PC-9 (cell line): ENCODE data around the gene TLN1. TPM values are rescaled to one million over a fixed set of nuclear protein-coding genes. Genes with fewer than 3 reads are reported as not detected.
A peak's percentile ranks its signal among the peaks of the same experiment; 100 is the strongest.

ENCODE experiments used
- BruUV-seq: library from RNA; stranded (reverse); fragments of 400-500 nt; replicated peaks from 2 replicates; lab custom pipeline; 2021; lab: Mats Ljungman, UMichigan
- CTCF ChIA-PET: fragments of 300-600 bp; sonication (Branson Sonifier 250); formaldehyde crosslinking; loops from one replicate; lab custom pipeline; 2022; ENCODE audit warnings: antibody characterized with exemption; lab: Charles Lee
- POLR2A ChIA-PET: fragments of 300-600 bp; sonication (Branson Sonifier 250); formaldehyde crosslinking; loops from one replicate; lab custom pipeline; 2022; ENCODE audit warnings: antibody characterized with exemption; ENCODE audit not compliant: unreplicated experiment; lab: Charles Lee
- DNase-seq, 2 experiments: peaks; one replicate each; pipeline versions ENCODE4 v3.0.0 to v3.0.0-alpha.2; 2015 to 2022; ENCODE audit warnings: mixed read lengths in 1 of 2
- H2AFZ ChIP-seq: fragments of 200-600 bp; sonication (generic); 2 replicates; pipeline ENCODE4 v1.8.1; 2017; ENCODE audit warnings: antibody characterized with exemption
- H3F3A ChIP-seq: fragments of 200-600 bp; sonication (generic); 2 replicates; pipeline ENCODE4 v1.8.1; 2017; ENCODE audit warnings: antibody characterized with exemption, mild to moderate bottlenecking, low read depth; ENCODE audit not compliant: insufficient read depth
- H3K27ac ChIP-seq: fragments of 200-600 bp; sonication (generic); 2 replicates; pipeline ENCODE4 v1.6.1; 2016; ENCODE audit warnings: mixed run types
- H3K27me3 ChIP-seq: fragments of 200-600 bp; sonication (generic); 2 replicates; pipeline ENCODE4 v1.6.1; 2016; ENCODE audit warnings: low read depth, mixed run types; ENCODE audit not compliant: insufficient read depth
- H3K36me3 ChIP-seq: fragments of 200-600 bp; sonication (generic); 2 replicates; pipeline ENCODE4 v1.6.1; 2016; ENCODE audit warnings: low read depth, mixed run types
- H3K4me1 ChIP-seq: fragments of 200-600 bp; sonication (generic); replicated peaks from 2 replicates; pipeline ENCODE4 v1.6.1; 2016; ENCODE audit warnings: mixed run types; ENCODE audit not compliant: insufficient read depth
- H3K4me2 ChIP-seq: fragments of 200-600 bp; sonication (generic); 2 replicates; pipeline ENCODE4 v1.6.1; 2017; ENCODE audit warnings: mixed run types
- H3K4me3 ChIP-seq: fragments of 200-600 bp; sonication (generic); 2 replicates; pipeline ENCODE4 v1.6.1; 2016; ENCODE audit warnings: mixed run types
- H3K79me2 ChIP-seq: fragments of 200-600 bp; sonication (generic); 2 replicates; pipeline ENCODE4 v1.6.1; 2017; ENCODE audit warnings: low read depth, mixed run types
- H3K9me2 ChIP-seq: fragments of 200-600 bp; sonication (generic); 2 replicates; pipeline ENCODE4 v1.8.1; 2017; ENCODE audit warnings: mild to moderate bottlenecking; ENCODE audit not compliant: insufficient read depth
- H3K9me3 ChIP-seq: fragments of 200-600 bp; sonication (generic); 2 replicates; pipeline ENCODE4 v1.8.1; 2016; ENCODE audit warnings: low read depth; ENCODE audit not compliant: insufficient read depth
- H4K20me1 ChIP-seq: fragments of 200-600 bp; sonication (generic); 2 replicates; pipeline ENCODE4 v1.8.1; 2017; ENCODE audit not compliant: insufficient read depth
- EZH2 ChIP-seq: fragments of 200-600 bp; sonication (generic); IDR thresholded peaks from 2 replicates; pipeline ENCODE4 v1.8.0; 2017; ENCODE audit warnings: antibody characterized with exemption, low read depth
- intact Hi-C: fragments of 100-400 bp; cut with micrococcal nuclease; formaldehyde crosslinking; loops from one replicate; pipeline ENCODE4 v1.10.0; 2022; ENCODE audit not compliant: unreplicated experiment
- total RNA-seq: library from RNA; stranded (reverse); gene quantifications from 2 replicates; pipeline ENCODE4 v1.2.3, GENCODE V29; 2021
- TF ChIP-seq, protein P1 (sequence below): fragments of 200-600 bp; sonication (generic); conservative IDR thresholded peaks from 2 replicates; pipeline ENCODE4 v1.6.1; 2017; ENCODE audit warnings: mixed run types, antibody characterized with exemption, mild to moderate bottlenecking, moderate library complexity

TLN1 gene
- total RNA-seq, 1 experiment from 2014 or later = 101 TPM

DNA sequence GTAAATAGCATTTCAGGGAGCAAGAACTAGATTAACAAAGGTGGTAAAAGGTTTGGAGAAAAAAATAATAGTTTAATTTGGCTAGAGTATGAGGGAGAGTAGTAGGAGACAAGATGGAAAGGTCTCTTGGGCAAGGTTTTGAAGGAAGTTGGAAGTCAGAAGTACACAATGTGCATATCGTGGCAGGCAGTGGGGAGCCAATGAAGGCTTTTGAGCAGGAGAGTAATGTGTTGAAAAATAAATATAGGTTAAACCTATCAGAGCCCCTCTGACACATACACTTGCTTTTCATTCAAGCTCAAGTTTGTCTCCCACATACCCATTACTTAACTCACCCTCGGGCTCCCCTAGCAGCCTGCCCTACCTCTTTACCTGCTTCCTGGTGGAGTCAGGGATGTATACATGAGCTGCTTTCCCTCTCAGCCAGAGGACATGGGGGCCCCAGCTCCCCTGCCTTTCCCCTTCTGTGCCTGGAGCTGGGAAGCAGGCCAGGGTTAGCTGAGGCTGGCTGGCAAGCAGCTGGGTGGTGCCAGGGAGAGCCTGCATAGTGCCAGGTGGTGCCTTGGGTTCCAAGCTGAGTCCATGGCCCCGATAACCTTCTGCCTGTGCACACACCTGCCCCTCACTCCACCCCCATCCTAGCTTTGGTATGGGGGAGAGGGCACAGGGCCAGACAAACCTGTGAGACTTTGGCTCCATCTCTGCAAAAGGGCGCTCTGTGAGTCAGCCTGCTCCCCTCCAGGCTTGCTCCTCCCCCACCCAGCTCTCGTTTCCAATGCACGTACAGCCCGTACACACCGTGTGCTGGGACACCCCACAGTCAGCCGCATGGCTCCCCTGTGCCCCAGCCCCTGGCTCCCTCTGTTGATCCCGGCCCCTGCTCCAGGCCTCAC lies 58.6 kb downstream of the TLN1 start, which contains the start of gene CA9:
Gene CA9, plus strand, starts transcription at position 797 of the 893 bp plus-strand sequence. Its CDS starts 32 bp downstream, at position 829.
- POLR2A ChIA-PET = interaction anchor here (0.5 kb wide), 1 partner anchor 25 kb away, joined by 4 read pairs; no protein-coding TSS in a partner anchor
- BruUV-seq = no TSS peak

DNA sequence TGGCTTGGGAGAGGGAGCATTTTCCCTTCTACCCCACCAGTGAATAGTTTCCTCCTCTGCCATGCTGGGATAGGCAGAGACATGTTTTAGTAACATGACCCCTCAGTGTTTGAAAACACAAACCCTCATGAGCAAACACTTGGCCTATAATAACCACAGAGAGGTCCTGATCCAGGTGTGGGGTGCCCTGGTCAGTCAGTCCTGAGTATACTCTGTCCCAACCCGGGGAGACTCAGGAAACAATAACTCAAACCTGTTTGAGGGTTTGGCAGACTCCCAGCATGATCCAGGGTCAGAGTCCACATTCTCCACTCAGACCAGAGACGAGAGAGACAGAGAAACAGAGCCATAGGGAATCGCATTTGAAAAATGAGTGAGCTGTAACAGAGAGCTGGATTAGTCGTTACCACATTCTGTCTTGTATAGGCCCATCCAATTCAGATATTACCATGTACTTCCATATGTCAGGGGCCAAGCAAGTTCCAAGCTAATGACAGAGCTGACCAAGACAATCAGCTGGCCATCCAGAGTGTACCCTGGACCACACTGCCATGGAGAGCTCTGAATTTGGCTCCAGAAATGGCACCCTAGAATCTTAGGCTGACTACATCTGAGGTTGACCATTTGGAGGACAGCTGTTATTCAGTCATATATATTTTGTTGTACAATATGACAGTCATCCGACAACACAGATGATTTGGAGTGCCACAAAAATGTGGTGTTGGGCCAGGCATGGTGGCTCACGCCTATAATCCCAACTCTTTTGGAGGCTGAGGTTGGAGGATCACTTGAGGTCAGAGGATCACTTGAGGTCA lies 62.5 kb downstream of the TLN1 start:
- no peak overlapping the region for H3K4me2 ChIP-seq
- no peak overlapping the region for H2AFZ ChIP-seq
- H3K4me3 ChIP-seq = no peak overlapping the region
- H3K4me1 ChIP-seq = peaks cover 15% of the 10 kb centered on the region
- POLR2A ChIA-PET = no interaction called here
- H3K27me3 ChIP-seq = no peaks in the 10 kb centered on the region
- no peaks in the 10 kb centered on the region for H3K9me3 ChIP-seq
- BruUV-seq = no TSS peak
- intact Hi-C loops = no loop called here
- no peaks in the 10 kb centered on the region for H3K36me3 ChIP-seq
- peak; percentile 47 to 58 for DNase-seq
- H3F3A ChIP-seq = peaks cover 5% of the 10 kb centered on the region; the same call in 1 of the 2 replicates
- no peak overlapping the region for H3K27ac ChIP-seq
- no peak for TF ChIP-seq EZH2
- TF ChIP-seq, protein P1, sequence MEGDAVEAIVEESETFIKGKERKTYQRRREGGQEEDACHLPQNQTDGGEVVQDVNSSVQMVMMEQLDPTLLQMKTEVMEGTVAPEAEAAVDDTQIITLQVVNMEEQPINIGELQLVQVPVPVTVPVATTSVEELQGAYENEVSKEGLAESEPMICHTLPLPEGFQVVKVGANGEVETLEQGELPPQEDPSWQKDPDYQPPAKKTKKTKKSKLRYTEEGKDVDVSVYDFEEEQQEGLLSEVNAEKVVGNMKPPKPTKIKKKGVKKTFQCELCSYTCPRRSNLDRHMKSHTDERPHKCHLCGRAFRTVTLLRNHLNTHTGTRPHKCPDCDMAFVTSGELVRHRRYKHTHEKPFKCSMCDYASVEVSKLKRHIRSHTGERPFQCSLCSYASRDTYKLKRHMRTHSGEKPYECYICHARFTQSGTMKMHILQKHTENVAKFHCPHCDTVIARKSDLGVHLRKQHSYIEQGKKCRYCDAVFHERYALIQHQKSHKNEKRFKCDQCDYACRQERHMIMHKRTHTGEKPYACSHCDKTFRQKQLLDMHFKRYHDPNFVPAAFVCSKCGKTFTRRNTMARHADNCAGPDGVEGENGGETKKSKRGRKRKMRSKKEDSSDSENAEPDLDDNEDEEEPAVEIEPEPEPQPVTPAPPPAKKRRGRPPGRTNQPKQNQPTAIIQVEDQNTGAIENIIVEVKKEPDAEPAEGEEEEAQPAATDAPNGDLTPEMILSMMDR = no peak
- H3K9me2 ChIP-seq = no peaks in the 10 kb centered on the region
- CTCF ChIA-PET = interaction anchor here (0.7 kb wide), 1 partner anchor 9 kb away, joined by 3 read pairs; no protein-coding TSS in a partner anchor
- H4K20me1 ChIP-seq = no peaks in the 10 kb centered on the region
- H3K79me2 ChIP-seq = 0 out of 2 replicates have a peak, but pooled peaks cover 4% of the 10 kb centered on the region

More for the DNA sequence above, 58.6 kb downstream of the TLN1 start, which contains the start of gene CA9:
- H3K27ac ChIP-seq = no peak within 1 kb of the TSS
- peak; percentile 26 to 43 for DNase-seq
- no peaks in the 10 kb centered on the region for H3K9me3 ChIP-seq
- H3K27me3 ChIP-seq = no peaks in the 10 kb centered on the region
- TF ChIP-seq, protein P1 = no peak
- H3K4me2 ChIP-seq = peak within 1 kb of the TSS; percentile 61
- H4K20me1 ChIP-seq = no peaks in the 10 kb centered on the region
- H2AFZ ChIP-seq = no peak within 1 kb of the TSS
- no peaks in the 10 kb centered on the region for H3K79me2 ChIP-seq
- no peaks in the 10 kb centered on the region for H3K9me2 ChIP-seq
- H3K36me3 ChIP-seq = no peaks in the 10 kb centered on the region
- peaks cover 5% of the 10 kb centered on the region; the same call in 1 of the 2 replicates for H3F3A ChIP-seq
- no peak within 1 kb of the TSS for H3K4me3 ChIP-seq
- peaks cover 13% of the 10 kb centered on the region for H3K4me1 ChIP-seq
- CTCF ChIA-PET = interaction anchor here (0.5 to 0.8 kb wide), 3 partner anchors 12 to 283 kb away, joined by 3 to 7 read pairs (median 6); no protein-coding TSS in a partner anchor
- intact Hi-C loops = no loop called here

DNA sequence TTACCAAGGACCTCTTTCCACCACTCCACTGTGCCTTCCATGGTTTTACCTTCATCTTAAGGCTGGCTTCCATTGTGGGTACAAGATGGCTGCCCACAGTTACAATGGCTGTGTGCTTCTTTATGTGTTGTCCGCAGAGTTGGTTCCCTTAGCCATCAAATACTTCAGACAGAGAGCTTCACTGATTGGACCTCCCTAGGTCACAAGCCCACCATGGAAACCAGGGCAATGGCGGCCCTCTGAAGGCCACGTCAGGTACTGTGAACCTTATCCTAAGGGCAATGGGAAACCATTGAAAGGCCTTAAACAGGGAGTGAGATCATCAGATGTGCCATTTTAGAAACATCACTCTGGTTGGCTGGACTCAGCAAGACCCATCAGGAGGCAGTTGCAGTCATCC lies 64.1 kb downstream of the TLN1 start:
- intact Hi-C loops = no loop called here
- Histone ChIP-seq H3K9me2 (no peaks in the 10 kb centered on the region), H3F3A (no peaks in the 10 kb centered on the region), H3K4me3 (no peak overlapping the region), H3K4me2 (no peak overlapping the region), H4K20me1 (no peaks in the 10 kb centered on the region), H3K79me2 (0 out of 2 replicates have a peak, but pooled peaks cover 16% of the 10 kb centered on the region), H2AFZ (no peak overlapping the region), H3K27ac (no peak overlapping the region), H3K36me3 (no peaks in the 10 kb centered on the region), H3K4me1 (peaks cover 17% of the 10 kb centered on the region; the same call in 1 of the 2 replicates), H3K9me3 (no peaks in the 10 kb centered on the region), H3K27me3 (no peaks in the 10 kb centered on the region)
- no peak for DNase-seq
- ChIA-PET CTCF (no interaction called here), POLR2A (no interaction called here)
- TF ChIP-seq, protein P1 = no peak
- no peak for TF ChIP-seq EZH2
- BruUV-seq = no TSS peak
